ENCODE measurements around the gene BEX4.
"Not testable (repeated sequence)": the region's sequence is repeated elsewhere in the genome, so short reads cannot be mapped to it uniquely, and the experiment has no call there.

Gene BEX4

GRCh38 chrX:103214870-103215424 lies at the start of gene BEX4:
BEX4 (plus strand) TSS chrX:103215108; CDS start chrX:103216154, 1,046 bp downstream.
- peak; percentile 32 for DNase-seq (ENCODE audit: low read depth)
- peak within 1 kb of the TSS; percentile 72 for H3K4me3 ChIP-seq (ENCODE audit: low read depth, low read length)

- H3K4me3 ChIP-seq (ENCODE audit: low read depth, low read length), result no peak overlapping the region
- no peak for DNase-seq (ENCODE audit: low read depth)
Measured at GRCh38 chrX:103170216-103170615, 44.7 kb upstream of the BEX4 start.

- H3K4me3 ChIP-seq (ENCODE audit: low read depth, low read length), result no peak overlapping the region
- DNase-seq (ENCODE audit: low read depth), result no peak
Measured at GRCh38 chrX:103171353-103171752, 43.6 kb upstream of the BEX4 start.

- not testable (repeated sequence) for DNase-seq (ENCODE audit: low read depth); H3K4me3 ChIP-seq (ENCODE audit: low read depth, low read length)
Measured at GRCh38 chrX:103175256-103175655, 39.7 kb upstream of the BEX4 start.

GRCh38 chrX:103175944-103176753 lies 38.8 kb upstream of the BEX4 start:
- peak overlapping the region; percentile 30 for H3K4me3 ChIP-seq (ENCODE audit: low read depth, low read length)
- DNase-seq (ENCODE audit: low read depth), result no peak

GRCh38 chrX:103177556-103177955 lies 37.4 kb upstream of the BEX4 start:
- no peak overlapping the region for H3K4me3 ChIP-seq (ENCODE audit: low read depth, low read length)
- no peak for DNase-seq (ENCODE audit: low read depth)

- no peak for DNase-seq (ENCODE audit: low read depth)
- no peak overlapping the region for H3K4me3 ChIP-seq (ENCODE audit: low read depth, low read length)
Measured at GRCh38 chrX:103183912-103184311, 31.0 kb upstream of the BEX4 start.

GRCh38 chrX:103187953-103188475 lies 26.9 kb upstream of the BEX4 start:
- no peak overlapping the region for H3K4me3 ChIP-seq (ENCODE audit: low read depth, low read length)
- no peak for DNase-seq (ENCODE audit: low read depth)

GRCh38 chrX:103197721-103198306 lies 17.1 kb upstream of the BEX4 start:
- DNase-seq (ENCODE audit: low read depth), result no peak

GRCh38 chrX:103198668-103199067 lies 16.2 kb upstream of the BEX4 start:
- H3K4me3 ChIP-seq (ENCODE audit: low read depth, low read length); DNase-seq (ENCODE audit: low read depth): not testable (repeated sequence)

More at GRCh38 chrX:103197721-103198306, 17.1 kb upstream of the BEX4 start:
- no peak overlapping the region for H3K4me3 ChIP-seq (ENCODE audit: low read depth, low read length)

GRCh38 chrX:103201041-103201440 lies 13.9 kb upstream of the BEX4 start:
- no peak for DNase-seq (ENCODE audit: low read depth)
- no peak overlapping the region for H3K4me3 ChIP-seq (ENCODE audit: low read depth, low read length)

- DNase-seq (ENCODE audit: low read depth), result no peak
- no peak overlapping the region for H3K4me3 ChIP-seq (ENCODE audit: low read depth, low read length)
Measured at GRCh38 chrX:103210056-103210455, 4.9 kb upstream of the BEX4 start.

GRCh38 chrX:103211012-103211715 lies 3.7 kb upstream of the BEX4 start:
- no peak overlapping the region for H3K4me3 ChIP-seq (ENCODE audit: low read depth, low read length)

GRCh38 chrX:103212749-103213457 lies 2.0 kb upstream of the BEX4 start:
- DNase-seq (ENCODE audit: low read depth), result no peak
- H3K4me3 ChIP-seq (ENCODE audit: low read depth, low read length), result no peak overlapping the region

More at GRCh38 chrX:103211012-103211715, 3.7 kb upstream of the BEX4 start:
- no peak for DNase-seq (ENCODE audit: low read depth)

- H3K4me3 ChIP-seq (ENCODE audit: low read depth, low read length), result peak overlapping the region; percentile 72
- no peak for DNase-seq (ENCODE audit: low read depth)
Measured at GRCh38 chrX:103215425-103215991, 600 bp downstream of the BEX4 start.

GRCh38 chrX:103220511-103221323 lies 5.8 kb downstream of the BEX4 start:
- no peak overlapping the region for H3K4me3 ChIP-seq (ENCODE audit: low read depth, low read length)
- no peak for DNase-seq (ENCODE audit: low read depth)

GRCh38 chrX:103225918-103226317 lies 11.0 kb downstream of the BEX4 start:
- not testable (repeated sequence) for H3K4me3 ChIP-seq (ENCODE audit: low read depth, low read length); DNase-seq (ENCODE audit: low read depth)

- DNase-seq (ENCODE audit: low read depth), result no peak
- no peak overlapping the region for H3K4me3 ChIP-seq (ENCODE audit: low read depth, low read length)
Measured at GRCh38 chrX:103233263-103233662, 18.4 kb downstream of the BEX4 start.

Measured in skeletal muscle cell (primary cell).